Measurements from ENCODE around the gene SAMD4B. TPM values are rescaled to one million over a fixed set of nuclear protein-coding genes. Genes with fewer than 3 reads are reported as not detected.
A peak's percentile ranks its signal among the peaks of the same experiment; 100 is the strongest.

SAMD4B gene
- total and polyA plus RNA-seq, 9 of the 15 experiments (the other 6 are each of a cell fraction or from before 2014, with no cell fraction given): 3.4 to 90.5 (median 38.0) TPM

DNA sequence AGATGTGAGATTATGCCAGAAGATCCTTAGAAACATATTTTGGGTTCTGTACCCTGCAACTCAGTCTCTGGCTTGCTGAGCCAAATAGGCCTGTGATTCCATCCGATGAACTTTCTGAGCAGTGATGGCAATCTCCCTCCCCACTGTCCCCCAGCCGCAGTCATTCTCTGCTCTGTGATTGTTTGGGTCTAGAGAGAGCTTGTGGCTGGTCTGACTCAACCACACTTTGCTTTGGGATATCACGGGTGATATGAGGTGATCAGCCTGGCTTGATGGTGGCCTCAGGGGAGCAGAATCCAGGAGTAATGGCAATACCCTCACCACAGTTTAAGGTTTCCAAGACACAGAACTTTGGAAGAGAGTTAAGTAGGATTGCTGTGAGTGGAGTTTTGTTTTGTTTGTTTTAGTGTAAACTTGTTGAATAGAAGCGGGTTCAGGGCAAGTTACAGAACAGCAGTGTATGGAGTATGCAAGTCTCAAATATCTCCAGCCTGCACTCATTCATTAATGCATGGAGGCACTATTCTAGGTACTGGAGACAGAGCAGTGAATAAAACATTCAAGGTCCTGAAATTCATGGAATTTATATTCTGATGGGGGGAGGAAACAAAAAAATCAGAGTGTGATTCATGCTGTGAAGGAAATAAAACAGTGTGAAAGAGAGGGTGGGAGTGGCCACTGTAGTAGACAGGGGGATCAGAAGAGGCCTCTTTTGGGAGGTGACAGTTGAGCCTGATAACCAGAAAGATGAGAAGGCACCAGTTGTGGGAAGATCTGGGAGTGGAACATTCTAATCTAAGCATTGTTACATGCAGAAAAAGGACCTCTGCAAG lies 5.3 kb downstream of the SAMD4B start:
- ATAC-seq (peak; percentile 66), FAIRE-seq (peak; percentile 52), DNase-seq (ENCODE audit: extremely low read depth in 1 of 4, low spot score in 3 of 4) (peak in 2 of 4 experiments; percentile 40 to 60)
- Histone ChIP-seq H3K4me2 (ENCODE audit: insufficient read depth, low read length) (peak overlapping the region; percentile 48), H2AFZ (ENCODE audit: low read depth, low read length) (no peak overlapping the region), H4K20me1 (replicated peaks; ENCODE audit: control insufficient read depth, insufficient read depth, low read length) (peaks cover 38% of the 10 kb centered on the region), H3K27ac (ENCODE audit: extremely low read depth, low read depth, low read length) (peak overlapping the region; percentile 41; the same call in 2 of the 3 replicates), H3K9me1 (ENCODE audit: control insufficient read depth, insufficient read depth, low read length) (peaks cover 12% of the 10 kb centered on the region), H3K9ac (ENCODE audit: insufficient read depth in 1 of 2, low read depth in 2 of 2, low read length in 2 of 2) (peak overlapping the region in 1 of 2 experiments; percentile 49; a peak in 1 of 4 replicates), H3K27me3 (ENCODE audit: control insufficient read depth in 2 of 2, insufficient read depth in 2 of 2, low read length in 2 of 2) (no peaks in the 10 kb centered on the region), H3K79me2 (ENCODE audit: control insufficient read depth, insufficient read depth, low read length) (peaks cover 91% of the 10 kb centered on the region), H3K36me3 (ENCODE audit: control insufficient read depth, insufficient read depth, low read length) (peaks cover 78% of the 10 kb centered on the region), H3K4me1 (replicated peaks in 1 of 2; ENCODE audit: control insufficient read depth in 2 of 2, insufficient read depth in 2 of 2, low read length in 2 of 2) (peaks cover 36 to 55% of the 10 kb centered on the region in 2 experiments), H3K4me3 (no peak overlapping the region), H3K9me3 (replicated peaks; ENCODE audit: control insufficient read depth, insufficient read depth, low read depth, low read length) (no peaks in the 10 kb centered on the region)
- ChIA-PET POLR2A (interaction anchor here (0.6 to 1.4 kb wide), 8 partner anchors 9 to 639 kb away, joined by 3 to 7 read pairs (median 4); partner anchors contain the start of genes MED29, PAF1 and RPS16), CTCF (ENCODE audit: low intra/inter-chr PET ratio) (no interaction called here)
- intact Hi-C loops (cut with micrococcal nuclease) (no loop called here), in situ Hi-C loops (cut with MboI) (no loop called here)
- no TSS peak for BruUV-seq (replicated peaks)
- 25% methylated on average over 4 of the region's 4 CpGs for WGBS (ENCODE audit: insufficient coverage, low coverage, missing lambda C conversion rate)
- TF ChIP-seq, protein P1, sequence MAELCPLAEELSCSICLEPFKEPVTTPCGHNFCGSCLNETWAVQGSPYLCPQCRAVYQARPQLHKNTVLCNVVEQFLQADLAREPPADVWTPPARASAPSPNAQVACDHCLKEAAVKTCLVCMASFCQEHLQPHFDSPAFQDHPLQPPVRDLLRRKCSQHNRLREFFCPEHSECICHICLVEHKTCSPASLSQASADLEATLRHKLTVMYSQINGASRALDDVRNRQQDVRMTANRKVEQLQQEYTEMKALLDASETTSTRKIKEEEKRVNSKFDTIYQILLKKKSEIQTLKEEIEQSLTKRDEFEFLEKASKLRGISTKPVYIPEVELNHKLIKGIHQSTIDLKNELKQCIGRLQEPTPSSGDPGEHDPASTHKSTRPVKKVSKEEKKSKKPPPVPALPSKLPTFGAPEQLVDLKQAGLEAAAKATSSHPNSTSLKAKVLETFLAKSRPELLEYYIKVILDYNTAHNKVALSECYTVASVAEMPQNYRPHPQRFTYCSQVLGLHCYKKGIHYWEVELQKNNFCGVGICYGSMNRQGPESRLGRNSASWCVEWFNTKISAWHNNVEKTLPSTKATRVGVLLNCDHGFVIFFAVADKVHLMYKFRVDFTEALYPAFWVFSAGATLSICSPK (IDR thresholded peaks at IDR 0.05; ENCODE audit: borderline replicate concordance): no peak
- TF ChIP-seq ZNF561 (CRISPR knock-in tag; conservative IDR thresholded peaks at IDR 0.05): no peak
- no peak for TF ChIP-seq RBM22 (IDR thresholded peaks at IDR 0.05; ENCODE audit: low read depth, low read length, poor library complexity, severe bottlenecking)
- no peak for TF ChIP-seq TEAD1 (CRISPR knock-in tag; IDR thresholded peaks at IDR 0.05)
- TF ChIP-seq SIRT6 (IDR thresholded peaks at IDR 0.05; ENCODE audit: low read depth, low read length): no peak
- TF ChIP-seq, protein P2, sequence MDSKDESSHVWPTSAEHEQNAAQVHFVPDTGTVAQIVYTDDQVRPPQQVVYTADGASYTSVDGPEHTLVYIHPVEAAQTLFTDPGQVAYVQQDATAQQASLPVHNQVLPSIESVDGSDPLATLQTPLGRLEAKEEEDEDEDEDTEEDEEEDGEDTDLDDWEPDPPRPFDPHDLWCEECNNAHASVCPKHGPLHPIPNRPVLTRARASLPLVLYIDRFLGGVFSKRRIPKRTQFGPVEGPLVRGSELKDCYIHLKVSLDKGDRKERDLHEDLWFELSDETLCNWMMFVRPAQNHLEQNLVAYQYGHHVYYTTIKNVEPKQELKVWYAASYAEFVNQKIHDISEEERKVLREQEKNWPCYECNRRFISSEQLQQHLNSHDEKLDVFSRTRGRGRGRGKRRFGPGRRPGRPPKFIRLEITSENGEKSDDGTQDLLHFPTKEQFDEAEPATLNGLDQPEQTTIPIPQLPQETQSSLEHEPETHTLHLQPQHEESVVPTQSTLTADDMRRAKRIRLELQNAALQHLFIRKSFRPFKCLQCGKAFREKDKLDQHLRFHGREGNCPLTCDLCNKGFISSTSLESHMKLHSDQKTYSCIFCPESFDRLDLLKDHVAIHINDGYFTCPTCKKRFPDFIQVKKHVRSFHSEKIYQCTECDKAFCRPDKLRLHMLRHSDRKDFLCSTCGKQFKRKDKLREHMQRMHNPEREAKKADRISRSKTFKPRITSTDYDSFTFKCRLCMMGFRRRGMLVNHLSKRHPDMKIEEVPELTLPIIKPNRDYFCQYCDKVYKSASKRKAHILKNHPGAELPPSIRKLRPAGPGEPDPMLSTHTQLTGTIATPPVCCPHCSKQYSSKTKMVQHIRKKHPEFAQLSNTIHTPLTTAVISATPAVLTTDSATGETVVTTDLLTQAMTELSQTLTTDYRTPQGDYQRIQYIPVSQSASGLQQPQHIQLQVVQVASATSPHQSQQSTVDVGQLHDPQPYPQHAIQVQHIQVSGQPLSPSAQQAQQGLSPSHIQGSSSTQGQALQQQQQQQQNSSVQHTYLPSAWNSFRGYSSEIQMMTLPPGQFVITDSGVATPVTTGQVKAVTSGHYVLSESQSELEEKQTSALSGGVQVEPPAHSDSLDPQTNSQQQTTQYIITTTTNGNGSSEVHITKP (IDR thresholded peaks at IDR 0.05; ENCODE audit: partially characterized antibody): peak; percentile 90
- TF ChIP-seq ZNF184 (CRISPR knock-in tag; IDR thresholded peaks at IDR 0.05): no peak
- TF ChIP-seq U2AF1 (optimal IDR thresholded peaks at IDR 0.05; ENCODE audit: low read depth, low read length): no peak
- TF ChIP-seq, protein P3, sequence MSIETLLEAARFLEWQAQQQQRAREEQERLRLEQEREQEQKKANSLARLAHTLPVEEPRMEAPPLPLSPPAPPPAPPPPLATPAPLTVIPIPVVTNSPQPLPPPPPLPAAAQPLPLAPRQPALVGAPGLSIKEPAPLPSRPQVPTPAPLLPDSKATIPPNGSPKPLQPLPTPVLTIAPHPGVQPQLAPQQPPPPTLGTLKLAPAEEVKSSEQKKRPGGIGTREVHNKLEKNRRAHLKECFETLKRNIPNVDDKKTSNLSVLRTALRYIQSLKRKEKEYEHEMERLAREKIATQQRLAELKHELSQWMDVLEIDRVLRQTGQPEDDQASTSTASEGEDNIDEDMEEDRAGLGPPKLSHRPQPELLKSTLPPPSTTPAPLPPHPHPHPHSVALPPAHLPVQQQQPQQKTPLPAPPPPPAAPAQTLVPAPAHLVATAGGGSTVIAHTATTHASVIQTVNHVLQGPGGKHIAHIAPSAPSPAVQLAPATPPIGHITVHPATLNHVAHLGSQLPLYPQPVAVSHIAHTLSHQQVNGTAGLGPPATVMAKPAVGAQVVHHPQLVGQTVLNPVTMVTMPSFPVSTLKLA (conservative IDR thresholded peaks at IDR 0.05): 0 out of 4 replicates have a peak, but pooled peaks of 1 of the 2 experiments have one; percentile 20
- TF ChIP-seq EWSR1 (IDR thresholded peaks at IDR 0.05; ENCODE audit: borderline replicate concordance, low read depth, partially characterized antibody): no peak
- TF ChIP-seq NR3C1 (CRISPR knock-in tag; IDR thresholded peaks at IDR 0.05): no peak
- TF ChIP-seq PTTG1 (tag; IDR thresholded peaks at IDR 0.05; ENCODE audit: low read depth): no peak
- no peak for TF ChIP-seq TRIM24 (IDR thresholded peaks at IDR 0.05)

All from K562 (cell line).